GM12865 (cell line): ENCODE measurements around the gene MYD88.

Experiments used
- DNase-seq: peaks from one replicate; pipeline ENCODE4 v3.0.0; 2010; ENCODE audit warnings: low read depth
- H3K4me3 ChIP-seq: 2 replicates; pipeline ENCODE4 v1.5.1; 2011; ENCODE audit warnings: mild to moderate bottlenecking, low read depth, low read length, control low read depth
- TF ChIP-seq, protein P1 (sequence below): IDR thresholded peaks from 2 replicates; pipeline ENCODE4 v1.5.1; 2011; ENCODE audit warnings: low read length, control low read depth, low read depth, inconsistent platforms; ENCODE audit not compliant: insufficient read depth; ENCODE audit errors: missing control alignments

MYD88 gene

DNA sequence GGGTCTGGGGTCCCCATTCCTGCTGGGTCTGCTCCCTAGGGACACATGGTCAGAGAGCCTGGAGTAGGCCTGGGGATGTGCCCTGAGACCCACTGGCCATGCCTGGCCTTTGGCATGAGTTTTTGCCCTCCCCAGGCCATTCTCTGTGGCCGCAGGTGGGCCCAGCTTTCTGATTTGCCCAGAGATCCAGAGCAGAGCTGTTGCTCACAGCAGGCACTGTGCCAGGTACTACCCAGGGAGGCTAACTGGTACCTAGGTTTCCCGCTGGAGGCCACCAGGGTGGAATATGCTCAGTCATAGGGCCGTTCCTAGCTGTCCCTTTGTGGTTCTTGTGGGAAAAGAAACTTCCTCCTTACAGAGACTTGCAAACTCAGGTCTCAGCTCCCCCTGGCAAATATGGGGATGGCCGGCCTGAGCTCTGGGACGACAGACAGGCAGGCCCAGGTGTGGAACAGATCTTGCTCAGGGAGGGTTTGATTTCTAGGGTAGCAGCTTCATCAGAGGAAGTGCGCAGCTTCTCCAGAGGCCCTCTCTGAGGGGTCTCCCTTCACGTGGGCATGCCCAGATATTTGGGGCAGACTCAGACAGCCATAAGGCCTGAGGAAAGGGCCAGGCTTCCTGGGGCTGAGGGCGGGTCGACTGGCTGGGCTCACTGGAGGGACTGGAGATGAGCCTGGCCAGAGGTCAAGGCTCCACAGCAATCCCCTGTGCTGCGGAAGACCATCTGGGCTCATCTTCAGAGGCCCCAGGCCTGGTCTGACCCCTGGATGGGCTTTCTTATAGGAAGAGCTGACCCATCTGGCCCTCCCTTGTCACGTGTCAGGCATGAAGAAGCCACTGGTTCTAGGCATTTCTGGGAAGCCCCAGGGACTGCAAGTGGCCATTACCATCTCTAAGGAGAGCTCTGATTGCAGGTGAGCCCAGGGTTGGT, 29.5 kb upstream of the MYD88 start:
- TF ChIP-seq, protein P1, sequence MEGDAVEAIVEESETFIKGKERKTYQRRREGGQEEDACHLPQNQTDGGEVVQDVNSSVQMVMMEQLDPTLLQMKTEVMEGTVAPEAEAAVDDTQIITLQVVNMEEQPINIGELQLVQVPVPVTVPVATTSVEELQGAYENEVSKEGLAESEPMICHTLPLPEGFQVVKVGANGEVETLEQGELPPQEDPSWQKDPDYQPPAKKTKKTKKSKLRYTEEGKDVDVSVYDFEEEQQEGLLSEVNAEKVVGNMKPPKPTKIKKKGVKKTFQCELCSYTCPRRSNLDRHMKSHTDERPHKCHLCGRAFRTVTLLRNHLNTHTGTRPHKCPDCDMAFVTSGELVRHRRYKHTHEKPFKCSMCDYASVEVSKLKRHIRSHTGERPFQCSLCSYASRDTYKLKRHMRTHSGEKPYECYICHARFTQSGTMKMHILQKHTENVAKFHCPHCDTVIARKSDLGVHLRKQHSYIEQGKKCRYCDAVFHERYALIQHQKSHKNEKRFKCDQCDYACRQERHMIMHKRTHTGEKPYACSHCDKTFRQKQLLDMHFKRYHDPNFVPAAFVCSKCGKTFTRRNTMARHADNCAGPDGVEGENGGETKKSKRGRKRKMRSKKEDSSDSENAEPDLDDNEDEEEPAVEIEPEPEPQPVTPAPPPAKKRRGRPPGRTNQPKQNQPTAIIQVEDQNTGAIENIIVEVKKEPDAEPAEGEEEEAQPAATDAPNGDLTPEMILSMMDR = no peak
- no peak for DNase-seq
- no peak overlapping the region for H3K4me3 ChIP-seq

DNA sequence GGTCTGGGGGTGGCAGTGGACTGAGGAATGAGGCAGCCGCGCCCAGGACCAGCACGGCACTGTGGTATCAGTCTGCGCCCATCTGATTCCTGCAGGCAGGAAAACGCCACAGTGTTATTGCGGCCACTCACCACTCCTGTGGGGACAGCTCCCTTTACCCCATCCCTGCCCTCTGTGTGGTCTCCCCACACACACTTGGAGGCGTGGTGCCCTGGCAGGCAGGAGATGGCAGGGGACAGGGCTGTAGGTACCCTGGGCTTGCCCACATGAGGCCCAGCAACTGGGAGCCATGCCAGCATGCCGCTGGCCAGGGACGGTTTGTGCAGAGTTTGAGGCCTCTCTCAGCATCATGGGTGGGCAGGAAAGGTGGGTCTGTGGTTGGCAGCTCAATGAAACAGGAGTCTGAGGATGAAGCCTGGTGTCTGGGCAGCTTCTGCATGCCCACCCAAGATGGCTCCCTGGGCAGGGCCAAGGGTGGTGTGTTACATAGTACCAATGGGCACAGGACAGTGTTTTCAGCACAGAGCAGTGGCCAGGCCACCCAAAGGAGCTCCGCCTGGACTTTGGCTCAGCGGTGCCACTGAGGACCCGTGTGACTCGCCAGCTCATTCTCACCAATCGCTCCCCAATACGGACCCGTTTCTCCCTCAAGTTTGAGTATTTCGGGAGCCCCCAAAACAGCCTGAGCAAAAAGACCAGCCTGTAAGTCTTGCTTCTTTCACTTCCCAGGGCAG, 28.7 kb upstream of the MYD88 start:
- no peak for DNase-seq
- H3K4me3 ChIP-seq = no peak overlapping the region
- TF ChIP-seq, protein P1 = no peak

- no peak for DNase-seq
- H3K4me3 ChIP-seq = no peak overlapping the region
- TF ChIP-seq, protein P1 = no peak
These were observed 28.0 kb upstream of the MYD88 start for GRCh38 chr3:38110314-38111050.

DNA sequence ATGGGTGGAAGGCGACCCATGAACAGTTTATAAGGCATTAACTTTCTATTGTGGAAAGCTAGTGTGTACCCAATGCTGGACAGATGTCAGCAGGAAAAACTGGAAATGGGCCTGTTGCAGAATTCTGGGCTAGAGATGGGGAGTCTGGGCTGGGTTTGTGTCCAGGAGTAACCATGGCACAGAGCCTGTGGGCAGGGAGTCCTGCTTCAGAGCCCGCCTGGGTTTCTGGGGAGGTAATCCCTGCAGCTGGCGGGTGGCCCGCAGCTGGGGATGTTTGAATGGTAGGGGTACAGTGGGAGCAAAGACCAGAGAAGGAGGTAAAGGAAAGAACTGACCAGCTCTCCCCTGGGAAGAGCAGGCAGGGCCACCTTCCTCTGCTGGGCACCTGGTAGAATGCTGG, 27.3 kb upstream of the MYD88 start:
- no peak overlapping the region for H3K4me3 ChIP-seq
- TF ChIP-seq, protein P1 = no peak
- DNase-seq = no peak

DNA sequence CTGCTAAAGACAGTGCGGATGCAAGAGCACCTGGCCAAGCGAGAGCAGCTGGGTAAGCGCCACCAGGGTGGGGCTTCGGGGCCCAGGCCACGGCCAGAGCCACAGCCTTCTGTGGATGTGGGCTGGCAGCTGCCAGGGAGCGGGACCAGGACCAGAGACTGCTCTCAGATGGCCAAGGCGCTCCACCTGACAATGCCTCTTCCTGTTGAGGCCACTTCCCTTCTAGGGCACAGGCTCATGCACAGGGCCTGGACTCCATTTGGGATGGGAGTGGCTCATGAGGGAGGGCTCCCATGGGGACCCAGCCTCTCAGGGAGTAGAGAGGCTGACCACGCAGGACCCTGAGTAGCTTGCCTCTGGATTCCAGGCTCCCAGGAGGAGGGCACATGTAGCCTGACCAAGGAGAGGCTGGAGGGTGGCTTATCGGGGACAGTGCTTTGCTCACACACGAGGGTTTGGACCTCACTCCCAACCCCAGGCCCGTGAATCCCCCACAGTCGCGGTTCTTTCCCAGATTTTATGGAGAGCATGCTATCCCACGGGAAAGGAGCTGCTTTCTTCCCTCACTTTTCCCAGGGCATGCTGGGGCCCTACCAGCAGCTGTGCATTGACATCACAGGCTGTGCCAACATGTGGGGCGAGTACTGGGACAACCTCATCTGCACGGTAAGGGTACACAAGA, 26.6 kb upstream of the MYD88 start:
- TF ChIP-seq, protein P1 = no peak
- no peak overlapping the region for H3K4me3 ChIP-seq
- no peak for DNase-seq

- no peak for DNase-seq
- no peak overlapping the region for H3K4me3 ChIP-seq
- TF ChIP-seq, protein P1 = no peak
These were observed 26.1 kb upstream of the MYD88 start for GRCh38 chr3:38112378-38112761.
